SJCRH30 (cell line): Measurements from ENCODE around the gene TCFL5. TPM values are rescaled to one million over a fixed set of nuclear protein-coding genes. Genes with fewer than 3 reads are reported as not detected.

Experiments used
- DNase-seq, 2 experiments: peaks; one replicate each; pipeline ENCODE4 v3.0.0-alpha.2; 2015 to 2020
- H3K27ac ChIP-seq: fragments of 250-450 bp; sonication (Bioruptor Pico); 2 replicates; pipeline ENCODE4 v1.5.1; 2020; ENCODE audit warnings: mild to moderate bottlenecking, moderate library complexity
- H3K27me3 ChIP-seq: fragments of 250-450 bp; sonication (Bioruptor Pico); 2 replicates; pipeline ENCODE4 v1.5.1; 2020; ENCODE audit warnings: mild to moderate bottlenecking, moderate library complexity
- H3K36me3 ChIP-seq: fragments of 250-450 bp; sonication (Bioruptor Pico); 2 replicates; pipeline ENCODE4 v1.5.1; 2020; ENCODE audit warnings: mild to moderate bottlenecking, moderate library complexity
- H3K4me1 ChIP-seq: fragments of 250-450 bp; sonication (Bioruptor Pico); 2 replicates; pipeline ENCODE4 v1.5.1; 2020; ENCODE audit warnings: mild to moderate bottlenecking, moderate library complexity
- H3K4me3 ChIP-seq: fragments of 250-450 bp; sonication (Bioruptor Pico); 2 replicates; pipeline ENCODE4 v1.5.1; 2020; ENCODE audit warnings: mild to moderate bottlenecking, moderate library complexity
- H3K9me3 ChIP-seq: fragments of 250-450 bp; sonication (Bioruptor Pico); replicated peaks from 2 replicates; pipeline ENCODE4 v1.5.1; 2020; ENCODE audit warnings: mild to moderate bottlenecking, moderate library complexity
- total RNA-seq: library from RNA; depleted of rRNA; stranded (reverse); fragments of >200 nt; shearing (Covaris generic); gene quantifications from 2 replicates; pipeline ENCODE4 v1.2.3, GENCODE V29; 2014; rRNA removed

The TCFL5 gene
- total RNA-seq, 1 experiment from 2014 or later: 21.2 TPM

DNA sequence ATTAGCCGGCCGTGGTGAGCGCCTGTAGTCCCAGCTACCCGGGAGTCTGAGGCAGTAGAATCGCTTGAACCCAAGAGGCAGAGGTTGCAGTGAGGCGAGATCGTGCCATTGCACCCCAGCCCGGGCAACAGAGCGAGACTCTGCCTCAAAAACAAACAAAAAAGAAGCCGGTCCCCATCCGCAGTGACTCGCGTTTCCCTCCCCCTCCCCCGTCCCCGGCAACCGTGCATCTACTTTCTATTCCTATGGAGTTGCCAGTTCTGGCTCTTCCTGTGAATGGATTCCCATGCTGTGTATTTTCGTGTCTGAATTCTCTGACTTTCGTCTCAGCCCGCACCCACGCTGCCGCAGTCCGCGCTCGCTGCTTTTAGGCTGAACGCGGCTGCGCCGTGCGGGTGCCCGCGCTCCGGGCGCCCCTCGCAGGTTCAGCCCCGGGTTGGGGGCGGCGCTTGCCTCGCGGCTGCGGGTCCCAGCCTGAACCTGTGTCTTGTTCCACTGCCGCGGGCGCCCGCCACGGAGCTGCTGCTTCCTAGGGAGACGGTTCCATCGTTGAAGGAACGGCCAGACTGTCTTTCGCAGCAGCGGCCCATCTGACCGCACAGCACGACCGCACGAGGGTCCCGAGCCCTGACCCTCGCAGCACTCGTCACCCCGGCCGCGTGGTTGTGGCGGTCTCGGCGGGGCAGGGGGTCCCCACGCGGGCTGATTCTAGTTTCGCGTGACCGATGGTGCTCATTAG, 66.4 kb downstream of the TCFL5 start:
- Histone ChIP-seq H3K9me3 (no peaks in the 10 kb centered on the region), H3K36me3 (peaks cover 19% of the 10 kb centered on the region), H3K4me1 (peaks cover 26% of the 10 kb centered on the region), H3K27me3 (no peaks in the 10 kb centered on the region), H3K4me3 (peak overlapping the region; percentile 72), H3K27ac (no peak overlapping the region; the same call in 1 of the 2 replicates)
- DNase-seq: peak; percentile 71 to 72

DNA sequence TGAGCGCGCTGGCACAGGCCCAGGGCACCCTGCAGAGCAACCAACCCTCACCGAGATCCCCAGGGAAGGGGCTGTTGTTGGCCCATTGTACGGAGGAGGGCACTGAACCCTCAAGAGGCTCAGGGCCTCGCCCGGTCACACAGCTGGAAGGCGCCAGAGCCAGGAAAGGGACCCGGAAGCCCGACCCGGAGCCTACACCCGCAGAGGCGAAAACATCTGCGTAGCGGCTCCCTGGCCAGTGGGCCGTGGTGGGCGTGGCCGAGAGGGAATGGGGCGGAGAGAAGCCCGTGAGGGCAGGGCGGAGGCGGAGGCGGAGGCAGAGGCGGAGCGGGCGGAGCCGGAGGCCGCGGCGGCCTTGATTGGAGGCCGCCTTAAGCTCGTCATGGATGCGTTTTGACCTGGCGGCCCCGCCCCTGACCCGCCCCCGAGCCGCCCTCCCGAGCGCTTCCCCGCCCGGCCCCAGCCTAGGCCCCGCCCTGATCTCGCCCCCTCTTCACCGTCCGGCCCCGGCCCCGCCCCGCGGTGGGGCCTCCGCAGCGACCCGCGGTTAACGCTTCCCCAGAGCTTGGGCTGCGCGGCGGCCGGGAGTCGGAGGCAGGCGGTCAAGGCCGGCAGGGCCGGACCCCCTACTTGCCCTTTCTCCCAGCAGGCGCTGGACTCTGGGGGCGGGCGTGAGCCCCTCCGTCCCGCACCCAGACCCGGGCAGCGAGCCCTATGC, 67.5 kb downstream of the TCFL5 start:
- Histone ChIP-seq H3K27ac (peak overlapping the region; percentile 19; the same call in 1 of the 2 replicates), H3K36me3 (peaks cover 9% of the 10 kb centered on the region), H3K9me3 (no peaks in the 10 kb centered on the region), H3K4me1 (peaks cover 26% of the 10 kb centered on the region), H3K4me3 (peak overlapping the region; percentile 72), H3K27me3 (0 out of 2 replicates have a peak, but pooled peaks cover under 1% of the 10 kb centered on the region)
- peak; percentile 99 to 100 for DNase-seq

DNA sequence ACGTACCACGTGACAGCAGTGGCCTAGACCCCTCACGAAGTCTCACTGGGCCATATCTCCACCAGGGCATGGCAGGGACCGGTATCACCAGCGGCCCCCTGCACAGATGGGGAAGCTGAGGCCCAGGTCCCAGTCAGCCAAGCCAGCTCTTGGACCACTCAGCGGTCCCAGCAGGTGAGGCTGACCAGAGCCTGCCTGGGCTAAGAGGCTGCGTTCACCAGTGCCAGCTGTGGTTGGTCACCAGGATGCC, 67.9 kb downstream of the TCFL5 start:
- peak overlapping the region; percentile 30 for H3K4me3 ChIP-seq
- H3K4me1 ChIP-seq: peaks cover 26% of the 10 kb centered on the region
- peaks cover 4% of the 10 kb centered on the region for H3K36me3 ChIP-seq
- no peak overlapping the region for H3K27ac ChIP-seq
- DNase-seq: no peak
- H3K27me3 ChIP-seq: 0 out of 2 replicates have a peak, but pooled peaks cover 4% of the 10 kb centered on the region
- H3K9me3 ChIP-seq: no peaks in the 10 kb centered on the region

DNA sequence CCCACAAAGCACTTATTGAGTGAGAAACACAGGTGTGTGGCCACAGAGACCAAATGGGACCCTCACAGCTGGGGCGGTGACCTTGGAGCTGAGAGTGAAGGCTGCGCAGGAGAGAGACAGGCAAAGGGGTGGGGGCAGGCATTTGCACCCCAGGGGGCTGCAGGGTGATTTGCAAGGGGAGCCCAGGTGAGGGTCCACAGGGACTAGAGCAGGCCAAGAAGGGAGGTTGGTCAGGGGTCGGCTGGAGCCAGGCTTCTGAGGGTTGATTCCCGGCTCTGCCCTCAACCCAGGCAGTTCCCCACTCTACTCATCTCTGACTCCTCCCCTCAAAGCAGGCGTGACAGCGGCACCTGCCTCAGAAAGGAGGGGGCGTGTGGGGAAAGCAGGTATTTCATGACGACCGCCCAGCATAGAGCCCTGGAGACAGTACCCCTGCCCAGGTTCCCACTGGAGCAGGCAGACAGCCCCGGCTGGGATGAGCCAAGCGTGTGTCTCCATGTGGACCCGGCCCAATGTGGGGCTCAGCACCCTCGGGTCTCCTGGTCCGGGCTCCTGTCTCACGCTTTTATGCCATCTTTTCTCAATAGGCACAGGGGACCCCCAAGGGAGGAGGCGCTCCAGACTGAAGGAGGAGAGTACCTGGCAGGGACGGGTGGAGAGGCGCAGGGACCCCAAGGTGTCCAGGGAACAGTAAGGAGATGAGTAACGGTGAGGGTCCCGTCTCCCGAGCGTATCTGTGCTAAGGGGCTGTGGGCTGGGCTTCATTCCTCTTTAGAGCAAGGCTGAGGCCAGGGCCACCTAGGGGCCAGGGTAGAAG, 68.5 kb downstream of the TCFL5 start:
- Histone ChIP-seq H3K4me1 (peaks cover 26% of the 10 kb centered on the region), H3K9me3 (no peaks in the 10 kb centered on the region), H3K27ac (no peak overlapping the region), H3K27me3 (0 out of 2 replicates have a peak, but pooled peaks cover 4% of the 10 kb centered on the region), H3K4me3 (no peak overlapping the region), H3K36me3 (no peaks in the 10 kb centered on the region)
- DNase-seq: no peak

DNA sequence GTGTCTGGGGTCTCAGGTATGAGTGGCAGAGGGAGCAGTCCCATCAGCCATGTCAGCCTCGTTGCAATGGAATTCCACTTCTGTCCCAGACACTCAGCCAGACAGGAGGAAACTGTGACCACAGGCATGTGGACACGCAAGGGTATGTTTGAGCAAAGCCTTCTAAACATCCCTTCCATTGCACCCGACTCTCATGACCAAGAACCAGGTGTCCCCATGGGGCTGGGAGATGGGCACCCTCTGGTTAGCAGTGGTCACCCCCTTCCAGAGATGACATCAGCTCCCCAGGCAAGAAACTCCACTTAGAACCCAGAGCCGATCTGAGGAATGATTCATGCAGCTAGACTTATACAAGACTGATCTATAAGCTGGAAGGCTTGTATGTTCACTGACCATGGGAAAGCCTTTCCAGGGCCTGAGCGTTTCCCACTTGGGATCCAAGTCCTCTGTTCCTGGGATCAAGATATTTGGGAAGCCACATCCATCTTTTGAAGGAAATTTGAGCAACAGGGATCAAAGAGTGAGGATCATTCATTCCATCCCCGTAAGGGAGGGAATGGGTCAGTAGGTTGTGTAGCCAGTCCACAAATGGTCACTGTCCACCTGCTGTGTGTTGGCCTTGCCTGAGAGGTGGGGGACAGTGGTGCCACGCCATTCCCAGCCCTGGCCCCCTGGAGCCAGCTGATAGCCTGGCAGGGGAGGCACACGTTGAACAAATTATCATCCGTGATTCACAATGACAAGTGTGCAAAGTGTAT, 69.3 kb downstream of the TCFL5 start:
- Histone ChIP-seq H3K36me3 (no peaks in the 10 kb centered on the region), H3K27ac (no peak overlapping the region), H3K4me1 (peaks cover 26% of the 10 kb centered on the region), H3K9me3 (no peaks in the 10 kb centered on the region), H3K4me3 (no peak overlapping the region), H3K27me3 (0 out of 2 replicates have a peak, but pooled peaks cover 4% of the 10 kb centered on the region)
- peak; percentile 57 to 65 for DNase-seq

DNA sequence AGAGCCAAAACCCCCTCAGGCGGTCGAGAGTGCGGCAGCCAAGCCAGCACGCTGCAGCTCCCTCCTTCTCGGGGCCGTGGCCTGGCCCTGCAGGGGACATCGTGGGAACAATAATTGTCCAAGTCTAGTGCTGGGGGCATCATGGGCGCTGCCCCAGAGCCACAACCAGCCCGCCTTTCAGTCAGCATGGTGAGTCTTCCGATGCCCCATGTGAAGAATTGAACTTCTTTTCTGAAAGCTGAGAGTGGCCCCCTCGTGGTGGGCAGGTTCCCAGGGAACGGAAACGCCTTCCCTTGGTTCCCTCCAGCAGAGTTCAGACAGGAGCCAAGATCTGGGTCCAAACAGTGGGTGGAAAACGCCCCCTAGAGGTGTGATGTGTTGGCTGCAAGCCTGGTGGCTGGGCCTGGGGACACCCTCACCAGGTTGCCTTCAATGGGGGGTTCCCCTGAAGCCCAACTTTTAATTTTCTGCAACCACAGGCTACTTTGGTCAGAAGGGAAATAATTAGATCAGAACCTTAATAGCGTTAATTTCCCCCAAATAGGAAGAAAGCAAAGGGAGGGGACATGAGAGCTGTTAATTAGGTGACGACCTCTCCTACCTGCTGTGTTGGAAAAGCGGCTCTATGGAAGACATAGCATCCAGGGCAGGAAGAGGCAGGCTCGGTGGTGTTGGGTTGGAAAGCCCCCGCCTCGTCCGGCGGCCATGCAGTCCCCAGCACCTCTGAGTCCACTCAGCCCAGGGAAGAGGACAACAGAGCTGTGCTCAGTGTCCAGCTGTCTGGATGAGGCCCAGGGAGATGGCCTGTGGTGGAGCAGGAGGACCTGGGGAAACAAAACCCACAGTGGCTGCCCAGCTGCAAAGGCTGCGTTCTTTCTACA, 70.1 kb downstream of the TCFL5 start:
- H3K27ac ChIP-seq: no peak overlapping the region

More for the DNA sequence above, 70.1 kb downstream of the TCFL5 start:
- H3K4me3 ChIP-seq: no peak overlapping the region
- H3K4me1 ChIP-seq: peaks cover 25% of the 10 kb centered on the region
- H3K36me3 ChIP-seq: no peaks in the 10 kb centered on the region
- peaks cover 7% of the 10 kb centered on the region; the same call in 1 of the 2 replicates for H3K27me3 ChIP-seq
- DNase-seq: peak; percentile 96 to 99
- no peaks in the 10 kb centered on the region for H3K9me3 ChIP-seq

Other genes starting within 250 kb of the TCFL5 start
- gene SLCO4A1, start 219.3 kb downstream of the TCFL5 start, total RNA-seq: 3.9 and 5.8 TPM in 2 replicates
- gene NTSR1, start 153.0 kb downstream of the TCFL5 start, total RNA-seq: 0.02 TPM in 1 of 2 replicates, not detected in the other
- 52.5 and 57.4 TPM in 2 replicates for gene MRGBP, start 65.3 kb downstream of the TCFL5 start, total RNA-seq
- 46.6 and 49.0 TPM in 2 replicates for gene OGFR, start 57.0 kb downstream of the TCFL5 start, total RNA-seq
- 2.0 and 2.1 TPM in 2 replicates for gene COL9A3, start 44.8 kb downstream of the TCFL5 start, total RNA-seq
- gene DIDO1, start 64.7 kb upstream of the TCFL5 start, total RNA-seq: 98.5 and 108 TPM in 2 replicates
- 109 and 117 TPM in 2 replicates for gene GID8, start 76.3 kb upstream of the TCFL5 start, total RNA-seq
- gene SLC17A9, start 90.9 kb upstream of the TCFL5 start, total RNA-seq: 1.1 and 2.1 TPM in 2 replicates
- not detected in 2 replicates for gene BHLHE23, start 145.1 kb upstream of the TCFL5 start, total RNA-seq